Measurements from ENCODE around the gene FAM47C. TPM values are rescaled to one million over a fixed set of nuclear protein-coding genes. Genes with fewer than 3 reads are reported as not detected.

The FAM47C gene
- total and polyA plus RNA-seq, 10 of the 15 experiments (the other 5 are each of a cell fraction or from before 2014, with no cell fraction given), result not detected

DNA sequence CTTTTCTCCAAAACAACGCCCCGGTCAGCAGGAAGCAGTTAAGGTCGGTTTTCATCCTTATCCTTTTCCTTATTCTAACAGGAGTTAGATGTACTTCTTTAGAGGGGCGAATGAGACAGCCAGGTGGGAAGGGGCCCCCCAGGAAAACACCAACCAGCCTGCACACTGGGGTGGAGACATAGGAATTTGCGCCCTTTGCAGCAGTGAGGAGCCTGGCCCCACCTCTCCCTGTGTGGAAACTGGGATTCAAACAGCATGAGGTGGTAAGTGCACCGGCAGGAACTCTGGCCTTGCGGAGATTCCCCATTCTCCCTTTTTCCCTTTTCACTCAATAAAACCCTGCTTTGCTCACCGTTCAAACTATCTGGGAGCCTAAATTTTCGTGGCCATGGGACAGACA lies 8.0 kb upstream of the FAM47C start:
- Histone ChIP-seq H3K79me2 (ENCODE audit: control insufficient read depth, insufficient read depth, low read length) (no peaks in the 10 kb centered on the region), H3K9ac (ENCODE audit: control insufficient read depth, insufficient read depth, low read length) (no peak overlapping the region), H3K4me3 (no peak overlapping the region), H3K36me3 (ENCODE audit: control insufficient read depth in 2 of 2, insufficient read depth in 2 of 2, low read length in 1 of 2) (no peaks in the 10 kb centered on the region), H3K9me3 (replicated peaks; ENCODE audit: control insufficient read depth, insufficient read depth, low read length) (no peaks in the 10 kb centered on the region), H2AFZ (ENCODE audit: control insufficient read depth, low read depth, low read length) (no peak overlapping the region), H3K27me3 (replicated peaks in 1 of 2; ENCODE audit: control insufficient read depth in 2 of 2, insufficient read depth in 2 of 2, low read length in 1 of 2) (no peaks in the 10 kb centered on the region), H3K4me1 (ENCODE audit: control insufficient read depth, insufficient read depth, low read length) (no peaks in the 10 kb centered on the region), H4K20me1 (ENCODE audit: control insufficient read depth, insufficient read depth) (no peaks in the 10 kb centered on the region), H3K27ac (ENCODE audit: control insufficient read depth, insufficient read depth) (no peak overlapping the region), H3K4me2 (ENCODE audit: control insufficient read depth, insufficient read depth) (no peak overlapping the region)
- RAD21 ChIA-PET (ENCODE audit: unreplicated experiment), result no interaction called here
- WGBS (ENCODE audit: insufficient coverage, insufficient replicate concordance, low lambda C conversion rate, missing lambda C conversion rate), result 16% methylated on average over 9 of the region's 9 CpGs
- SMC1A ChIA-PET (ENCODE audit: uncharacterized antibody, unreplicated experiment), result no interaction called here
- POLR2A ChIA-PET, result no interaction called here
- no peak for DNase-seq (ENCODE audit: low read depth, low spot score)
- in situ Hi-C loops (cut with MboI), result no loop called here
- BruUV-seq (replicated peaks), result no TSS peak
- ATAC-seq, result no peak
- CTCF ChIA-PET, result no interaction called here
- intact Hi-C loops (cut with micrococcal nuclease; ENCODE audit: unreplicated experiment), result no loop called here
- TF ChIP-seq CBX5 (IDR thresholded peaks at IDR 0.05; ENCODE audit: low read depth) (no peak), SIN3A (IDR thresholded peaks at IDR 0.05; ENCODE audit: low read depth, low read length) (no peak), BACH1 (IDR thresholded peaks at IDR 0.05; ENCODE audit: borderline replicate concordance) (no peak), BRCA1 (IDR thresholded peaks at IDR 0.05; ENCODE audit: low read depth, low read length) (no peak), STAT1 (conservative IDR thresholded peaks at IDR 0.05) (no peak), ZNF207 (IDR thresholded peaks at IDR 0.05; ENCODE audit: borderline replicate concordance) (no peak), NFIC (IDR thresholded peaks at IDR 0.05; ENCODE audit: low read depth, low read length) (no peak)
- FAIRE-seq, result no peak

DNA sequence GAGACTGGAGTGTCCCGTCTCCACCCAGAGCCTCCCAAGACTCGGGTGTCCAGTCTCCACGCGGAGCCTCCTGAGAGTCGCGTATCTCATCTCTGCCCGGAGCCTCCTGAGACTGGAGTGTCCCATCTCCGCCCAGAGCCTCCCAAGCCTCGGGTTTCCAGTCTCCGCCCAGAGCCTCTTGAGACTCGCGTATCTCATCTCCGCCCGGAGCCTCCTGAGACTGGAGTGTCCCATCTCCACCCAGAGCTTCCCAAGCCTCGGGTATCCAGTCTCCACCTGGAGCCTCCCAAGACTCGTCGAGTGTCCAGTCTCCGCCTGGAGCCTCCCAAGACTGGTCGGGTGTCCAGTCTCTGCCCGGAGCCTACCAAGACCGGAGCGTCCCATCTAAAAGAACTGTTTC lies 2.3 kb downstream of the FAM47C start:
- no peak for ATAC-seq
- POLR2A ChIA-PET, result no interaction called here
- H3K4me3 ChIP-seq, result no peak overlapping the region
- SMC1A ChIA-PET (ENCODE audit: uncharacterized antibody, unreplicated experiment), result no interaction called here
- H3K9ac ChIP-seq (ENCODE audit: control insufficient read depth, insufficient read depth, low read length), result no peak overlapping the region
- no peaks in the 10 kb centered on the region for H3K27me3 ChIP-seq (replicated peaks in 1 of 2; ENCODE audit: control insufficient read depth in 2 of 2, insufficient read depth in 2 of 2, low read length in 1 of 2)
- no peaks in the 10 kb centered on the region for H3K36me3 ChIP-seq (ENCODE audit: control insufficient read depth in 2 of 2, insufficient read depth in 2 of 2, low read length in 1 of 2)
- RAD21 ChIA-PET (ENCODE audit: unreplicated experiment), result no interaction called here
- no peak overlapping the region for H3K27ac ChIP-seq (ENCODE audit: control insufficient read depth, insufficient read depth)
- WGBS (ENCODE audit: insufficient coverage, insufficient replicate concordance, low lambda C conversion rate, missing lambda C conversion rate), result 73% methylated on average over 18 of the region's 22 CpGs
- H4K20me1 ChIP-seq (ENCODE audit: control insufficient read depth, insufficient read depth), result no peaks in the 10 kb centered on the region
- no peak for DNase-seq (ENCODE audit: low read depth, low spot score)
- H3K4me1 ChIP-seq (ENCODE audit: control insufficient read depth, insufficient read depth, low read length), result no peaks in the 10 kb centered on the region
- no peak overlapping the region for H3K4me2 ChIP-seq (ENCODE audit: control insufficient read depth, insufficient read depth)
- intact Hi-C loops (cut with micrococcal nuclease; ENCODE audit: unreplicated experiment), result no loop called here
- FAIRE-seq, result no peak
- H3K9me3 ChIP-seq (replicated peaks; ENCODE audit: control insufficient read depth, insufficient read depth, low read length), result no peaks in the 10 kb centered on the region
- BruUV-seq (replicated peaks), result no TSS peak
- no peak overlapping the region for H2AFZ ChIP-seq (ENCODE audit: control insufficient read depth, low read depth, low read length)
- CTCF ChIA-PET, result no interaction called here
- in situ Hi-C loops (cut with MboI), result no loop called here
- H3K79me2 ChIP-seq (ENCODE audit: control insufficient read depth, insufficient read depth, low read length), result no peaks in the 10 kb centered on the region
- TF ChIP-seq, protein P1, sequence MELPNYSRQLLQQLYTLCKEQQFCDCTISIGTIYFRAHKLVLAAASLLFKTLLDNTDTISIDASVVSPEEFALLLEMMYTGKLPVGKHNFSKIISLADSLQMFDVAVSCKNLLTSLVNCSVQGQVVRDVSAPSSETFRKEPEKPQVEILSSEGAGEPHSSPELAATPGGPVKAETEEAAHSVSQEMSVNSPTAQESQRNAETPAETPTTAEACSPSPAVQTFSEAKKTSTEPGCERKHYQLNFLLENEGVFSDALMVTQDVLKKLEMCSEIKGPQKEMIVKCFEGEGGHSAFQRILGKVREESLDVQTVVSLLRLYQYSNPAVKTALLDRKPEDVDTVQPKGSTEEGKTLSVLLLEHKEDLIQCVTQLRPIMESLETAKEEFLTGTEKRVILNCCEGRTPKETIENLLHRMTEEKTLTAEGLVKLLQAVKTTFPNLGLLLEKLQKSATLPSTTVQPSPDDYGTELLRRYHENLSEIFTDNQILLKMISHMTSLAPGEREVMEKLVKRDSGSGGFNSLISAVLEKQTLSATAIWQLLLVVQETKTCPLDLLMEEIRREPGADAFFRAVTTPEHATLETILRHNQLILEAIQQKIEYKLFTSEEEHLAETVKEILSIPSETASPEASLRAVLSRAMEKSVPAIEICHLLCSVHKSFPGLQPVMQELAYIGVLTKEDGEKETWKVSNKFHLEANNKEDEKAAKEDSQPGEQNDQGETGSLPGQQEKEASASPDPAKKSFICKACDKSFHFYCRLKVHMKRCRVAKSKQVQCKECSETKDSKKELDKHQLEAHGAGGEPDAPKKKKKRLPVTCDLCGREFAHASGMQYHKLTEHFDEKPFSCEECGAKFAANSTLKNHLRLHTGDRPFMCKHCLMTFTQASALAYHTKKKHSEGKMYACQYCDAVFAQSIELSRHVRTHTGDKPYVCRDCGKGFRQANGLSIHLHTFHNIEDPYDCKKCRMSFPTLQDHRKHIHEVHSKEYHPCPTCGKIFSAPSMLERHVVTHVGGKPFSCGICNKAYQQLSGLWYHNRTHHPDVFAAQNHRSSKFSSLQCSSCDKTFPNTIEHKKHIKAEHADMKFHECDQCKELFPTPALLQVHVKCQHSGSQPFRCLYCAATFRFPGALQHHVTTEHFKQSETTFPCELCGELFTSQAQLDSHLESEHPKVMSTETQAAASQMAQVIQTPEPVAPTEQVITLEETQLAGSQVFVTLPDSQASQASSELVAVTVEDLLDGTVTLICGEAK (IDR thresholded peaks at IDR 0.05; ENCODE audit: borderline replicate concordance), result no peak
- no peak for TF ChIP-seq POLR2AphosphoS5 (IDR thresholded peaks at IDR 0.05; ENCODE audit: low read length)
- TF ChIP-seq, protein P2, sequence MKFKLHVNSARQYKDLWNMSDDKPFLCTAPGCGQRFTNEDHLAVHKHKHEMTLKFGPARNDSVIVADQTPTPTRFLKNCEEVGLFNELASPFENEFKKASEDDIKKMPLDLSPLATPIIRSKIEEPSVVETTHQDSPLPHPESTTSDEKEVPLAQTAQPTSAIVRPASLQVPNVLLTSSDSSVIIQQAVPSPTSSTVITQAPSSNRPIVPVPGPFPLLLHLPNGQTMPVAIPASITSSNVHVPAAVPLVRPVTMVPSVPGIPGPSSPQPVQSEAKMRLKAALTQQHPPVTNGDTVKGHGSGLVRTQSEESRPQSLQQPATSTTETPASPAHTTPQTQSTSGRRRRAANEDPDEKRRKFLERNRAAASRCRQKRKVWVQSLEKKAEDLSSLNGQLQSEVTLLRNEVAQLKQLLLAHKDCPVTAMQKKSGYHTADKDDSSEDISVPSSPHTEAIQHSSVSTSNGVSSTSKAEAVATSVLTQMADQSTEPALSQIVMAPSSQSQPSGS (IDR thresholded peaks at IDR 0.05; ENCODE audit: low read length), result no peak
- TF ChIP-seq EED (IDR thresholded peaks at IDR 0.05; ENCODE audit: low read depth), result no peak
- no peak for TF ChIP-seq GABPA (IDR thresholded peaks at IDR 0.05; ENCODE audit: low read depth)
- TF ChIP-seq PAX8 (IDR thresholded peaks at IDR 0.05), result no peak
- TF ChIP-seq CREB1 (IDR thresholded peaks at IDR 0.05; ENCODE audit: low read depth), result no peak
- TF ChIP-seq RAD21 (IDR thresholded peaks at IDR 0.05; ENCODE audit: insufficient read depth, low read depth, low read length), result no peak

Measured in GM12878 (cell line).